Measurements from ENCODE around the gene BIRC3.

DNA sequence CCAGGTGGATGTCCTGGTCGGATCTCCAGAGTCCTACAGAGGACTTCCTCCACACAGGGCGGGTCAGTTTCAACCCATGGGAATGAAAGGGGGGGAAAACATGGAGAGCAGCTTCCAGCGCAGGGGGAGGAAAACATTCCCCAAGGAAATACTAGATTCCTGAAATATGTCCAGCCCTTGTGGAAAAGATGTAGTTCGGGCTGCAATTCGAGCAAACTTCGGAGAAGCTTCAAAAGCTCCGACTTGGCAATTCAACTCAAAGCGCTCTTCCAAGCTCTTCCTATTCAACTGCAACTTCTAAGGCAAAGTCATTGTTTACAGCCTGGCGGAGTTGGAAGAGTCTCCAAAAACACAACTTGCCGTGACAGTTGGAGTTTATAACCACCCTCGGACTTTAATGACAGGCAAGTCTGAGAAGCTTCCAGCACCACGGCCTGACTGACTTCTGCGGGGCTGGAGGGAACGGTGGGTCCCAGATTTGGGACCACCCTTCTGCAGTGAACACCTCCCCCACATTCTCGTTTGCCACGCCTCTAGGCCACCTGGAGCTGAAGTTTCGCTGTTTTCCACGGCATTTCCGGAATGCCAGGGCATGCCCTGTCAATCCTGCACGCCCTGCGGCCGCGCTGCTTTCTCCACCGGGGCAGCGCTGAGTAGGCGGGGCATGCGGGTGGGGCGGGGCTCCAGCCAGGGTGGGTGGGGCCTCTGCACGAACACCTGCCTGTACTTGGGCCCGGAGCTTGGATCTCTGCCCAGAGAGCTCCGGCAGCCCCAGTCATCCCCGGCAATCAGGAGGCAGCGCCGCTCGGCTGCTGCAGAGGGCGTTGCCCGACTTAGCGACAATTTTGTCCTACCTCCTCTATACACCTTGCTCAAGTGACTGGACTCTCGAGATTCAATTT is 49.0 kb upstream of the BIRC3 start:
- TF ChIP-seq POLR2A (IDR thresholded peaks at IDR 0.05; ENCODE audit: low read depth, low read length) (no peak), CTCF (conservative IDR thresholded peaks at IDR 0.05; ENCODE audit: low read depth, low read length) (peak; percentile 24; the same call in 1 of the 2 replicates), SMC3 (IDR thresholded peaks at IDR 0.05; ENCODE audit: low read depth, low read length) (no peak)

All from IMR-90 (cell line).